HG02870 (cell line): ENCODE data around the gene TCF25.
"Not testable (repeated sequence)": the region's sequence is repeated elsewhere in the genome, so short reads cannot be mapped to it uniquely, and the experiment has no call there.

ENCODE experiments used
- ATAC-seq: cut with Tn5 transposase; IDR thresholded peaks from one replicate; pipeline ENCODE4 v1.9.1; 2021; ENCODE audit warnings: mild to moderate bottlenecking, moderate library complexity; ENCODE audit not compliant: unreplicated experiment

TCF25 gene

DNA sequence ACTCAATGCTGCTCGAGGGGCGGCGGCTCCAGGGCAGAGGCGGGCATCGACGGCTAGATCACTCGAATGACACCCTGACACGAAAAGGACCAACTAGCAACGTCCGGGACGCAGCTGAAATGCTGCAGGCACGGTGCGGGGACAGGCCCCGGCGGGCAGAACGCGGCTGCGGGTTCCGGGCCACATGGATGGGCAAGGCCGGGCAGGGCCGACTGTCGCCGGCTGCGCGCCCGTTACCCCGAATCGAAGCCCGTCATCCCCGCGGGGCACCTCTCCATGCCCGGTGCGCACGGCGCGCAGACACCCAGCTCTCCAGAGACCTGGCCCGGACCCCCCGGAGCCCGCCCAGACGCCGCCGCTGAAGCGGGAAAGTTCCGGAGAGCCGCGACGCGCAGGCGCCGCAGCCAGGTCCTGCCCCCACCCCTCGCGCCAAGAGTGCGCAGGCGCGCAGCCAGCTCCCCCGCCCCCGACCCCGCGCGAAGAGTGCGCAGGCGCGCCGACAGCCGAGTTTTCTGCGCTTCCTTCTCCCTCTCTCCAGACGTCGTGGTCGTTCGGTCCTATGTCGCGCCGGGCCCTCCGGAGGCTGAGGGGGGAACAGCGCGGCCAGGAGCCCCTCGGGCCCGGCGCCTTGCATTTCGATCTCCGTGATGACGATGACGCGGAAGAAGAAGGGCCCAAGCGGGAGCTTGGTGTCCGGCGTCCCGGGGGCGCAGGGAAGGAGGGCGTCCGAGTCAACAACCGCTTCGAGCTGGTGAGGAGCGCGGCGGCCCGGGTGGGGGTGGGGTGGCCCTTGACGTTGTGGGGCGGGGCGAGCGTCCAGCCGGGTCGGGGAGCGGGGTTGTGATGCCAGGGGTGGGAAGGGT, at the start of gene TCF25:
TSS of gene TCF25 (plus strand) at position 484 of the 863 bp plus-strand sequence. CDS start at position 560, 76 bp downstream.
- peak; percentile 50 for ATAC-seq

DNA sequence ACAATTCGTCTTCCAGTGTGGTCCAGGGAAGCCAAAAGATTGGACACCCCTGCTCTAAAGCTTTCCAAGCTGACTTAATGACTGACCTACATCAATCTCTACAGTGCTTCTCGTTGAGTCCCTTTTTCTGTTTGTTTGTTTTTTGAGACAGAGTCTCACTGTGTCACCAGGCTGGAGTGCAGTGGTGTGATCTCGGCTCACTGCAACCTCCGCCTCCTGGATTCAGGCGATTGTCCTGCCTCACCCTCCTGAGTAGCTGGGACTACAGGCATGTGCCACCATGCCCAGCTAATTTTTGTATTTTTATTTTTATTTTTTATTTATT, 49.6 kb upstream of the TCF25 start:
- ATAC-seq = not testable (repeated sequence)

- no peak for ATAC-seq
Measured at GRCh38 chr16:89826531-89827382, 46.6 kb upstream of the TCF25 start.

DNA sequence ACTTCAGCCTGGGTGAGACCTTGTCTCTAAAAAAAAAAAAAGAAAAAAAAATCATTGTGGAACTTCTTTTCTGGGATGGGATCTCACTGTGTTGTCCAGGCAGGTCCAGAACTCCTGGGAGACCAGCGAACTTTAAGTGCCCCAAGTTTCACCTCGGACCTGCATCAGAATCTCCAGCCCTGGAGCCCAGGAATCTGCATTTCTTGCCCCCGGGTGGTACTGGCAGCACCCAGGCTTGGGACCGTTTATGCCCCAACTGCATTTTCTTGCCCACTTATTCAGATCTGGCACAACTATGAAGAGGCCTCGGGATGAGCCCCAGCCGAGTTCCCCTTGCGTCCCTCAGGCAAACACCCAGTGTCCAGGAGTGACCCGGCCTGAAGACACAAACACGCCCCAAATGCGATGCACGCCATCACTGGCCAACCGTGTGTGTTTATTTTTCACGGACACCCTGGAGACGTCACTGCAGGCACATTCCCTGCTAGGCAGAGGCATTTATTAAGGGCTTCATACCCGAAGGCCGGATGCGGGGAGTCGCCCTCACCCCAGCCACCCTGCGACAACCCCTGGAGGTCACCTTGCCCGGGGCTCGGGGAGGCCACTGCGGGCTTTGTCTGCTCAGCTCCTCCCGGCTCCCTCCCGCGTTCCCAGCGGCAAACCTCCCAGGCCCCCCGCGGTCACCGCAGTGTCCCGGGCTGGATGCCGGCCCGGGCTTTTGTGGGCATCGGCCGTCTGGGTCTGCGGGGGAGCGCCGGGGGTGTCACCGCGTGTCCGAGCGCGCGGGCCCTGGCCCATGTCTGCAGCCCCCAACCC, 45.8 kb upstream of the TCF25 start:
- ATAC-seq = no peak

GRCh38 chr16:89828199-89828869, 45.1 kb upstream of the TCF25 start, which contains the start of gene SPIRE2:
Gene SPIRE2 (plus strand): TSS chr16:89828475. CDS start chr16:89828551, 76 bp downstream.
- no peak for ATAC-seq

- ATAC-seq = no peak
Measured at GRCh38 chr16:89828870-89829629, 44.3 kb upstream of the TCF25 start.

- no peak for ATAC-seq
Measured at GRCh38 chr16:89829630-89830437, 43.6 kb upstream of the TCF25 start.

DNA sequence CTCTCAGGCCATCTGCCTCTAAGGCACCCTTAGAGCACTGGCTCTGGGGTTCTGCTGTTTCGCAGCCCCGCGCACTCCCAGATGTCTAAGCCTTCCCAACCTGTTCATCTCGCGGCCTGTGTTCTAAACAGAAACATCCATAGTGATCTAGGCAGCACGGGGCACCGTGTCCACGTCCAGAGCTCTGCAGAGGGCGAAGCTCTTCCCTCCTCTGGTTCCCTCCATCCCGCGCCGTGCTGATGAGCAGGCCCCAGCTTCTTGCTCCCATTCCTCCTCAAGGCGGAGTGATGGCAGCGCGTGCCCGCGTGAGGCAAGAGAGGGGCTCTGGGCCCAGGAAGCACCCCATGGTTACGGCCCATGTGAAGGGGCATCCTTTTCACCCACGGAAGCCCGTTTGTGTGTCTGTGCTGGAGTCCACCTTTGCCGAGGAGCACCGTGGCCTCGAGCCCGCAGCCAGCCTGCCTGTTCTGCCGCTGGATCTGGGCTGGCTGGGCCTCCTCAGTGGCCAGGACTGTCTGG, 41.5 kb upstream of the TCF25 start:
- ATAC-seq = no peak

DNA sequence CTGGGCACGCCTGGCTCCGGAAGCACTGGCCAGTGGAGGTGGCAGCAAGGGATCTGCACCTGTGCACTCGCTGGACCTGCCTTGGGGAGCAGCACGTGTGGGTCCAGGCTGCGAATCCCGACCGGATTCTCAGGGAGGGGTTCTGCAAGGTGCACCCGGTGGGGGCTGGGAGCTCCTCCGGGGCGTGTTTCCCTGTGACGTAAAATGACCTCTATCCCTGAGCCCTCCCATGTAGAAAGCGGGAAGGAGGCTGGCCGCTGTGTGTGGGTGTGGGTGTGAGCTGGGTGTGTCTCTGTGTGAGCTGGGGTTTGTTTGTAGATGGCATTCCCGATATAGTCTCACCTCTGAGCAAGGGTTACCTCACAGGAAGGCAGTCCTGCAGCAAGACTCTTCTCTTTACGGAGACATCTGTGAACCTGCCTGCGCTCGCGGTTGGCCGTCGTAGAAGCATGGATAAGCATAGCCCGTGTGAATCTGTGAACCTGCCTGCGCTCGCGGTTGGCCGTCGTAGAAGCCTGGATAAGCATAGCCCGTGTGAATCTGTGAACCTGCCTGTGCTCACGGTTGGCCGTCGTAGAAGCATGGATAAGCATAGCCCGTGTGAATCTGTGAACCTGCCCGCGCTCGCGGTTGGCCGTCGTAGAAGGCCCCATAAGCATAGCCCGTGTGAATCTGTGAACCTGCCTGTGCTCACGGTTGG, 39.6 kb upstream of the TCF25 start:
- ATAC-seq = not testable (repeated sequence)

DNA sequence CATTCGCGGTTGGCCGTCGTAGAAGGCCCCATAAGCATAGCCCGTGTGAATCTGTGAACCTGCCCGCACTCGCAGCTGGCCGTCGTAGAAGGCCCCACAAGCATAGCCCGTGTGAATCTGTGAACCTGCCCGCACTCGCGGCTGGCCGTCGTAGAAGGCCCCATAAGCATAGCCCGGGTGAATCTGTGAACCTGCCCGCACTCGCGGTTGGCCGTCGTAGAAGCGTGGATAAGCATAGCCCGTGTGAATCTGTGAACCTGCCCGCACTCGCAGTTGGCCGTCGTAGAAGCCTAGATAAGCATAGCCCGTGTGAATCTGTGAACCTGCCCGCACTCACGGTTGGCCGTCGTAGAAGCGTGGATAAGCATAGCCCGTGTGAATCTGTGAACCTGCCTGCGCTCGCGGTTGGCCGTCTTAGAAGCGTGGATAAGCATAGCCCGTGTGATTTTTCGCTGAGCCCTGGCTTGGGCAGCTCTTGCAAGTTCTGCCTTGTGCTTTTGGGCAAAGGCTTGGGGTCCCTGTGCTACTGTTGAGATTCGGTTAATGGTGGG, 38.5 kb upstream of the TCF25 start:
- not testable (repeated sequence) for ATAC-seq

GRCh38 chr16:89836484-89836883, 36.9 kb upstream of the TCF25 start:
- not testable (repeated sequence) for ATAC-seq

GRCh38 chr16:89837014-89837546, 36.3 kb upstream of the TCF25 start:
- ATAC-seq = no peak

- no peak for ATAC-seq
Measured at GRCh38 chr16:89841275-89841674, 32.1 kb upstream of the TCF25 start.

DNA sequence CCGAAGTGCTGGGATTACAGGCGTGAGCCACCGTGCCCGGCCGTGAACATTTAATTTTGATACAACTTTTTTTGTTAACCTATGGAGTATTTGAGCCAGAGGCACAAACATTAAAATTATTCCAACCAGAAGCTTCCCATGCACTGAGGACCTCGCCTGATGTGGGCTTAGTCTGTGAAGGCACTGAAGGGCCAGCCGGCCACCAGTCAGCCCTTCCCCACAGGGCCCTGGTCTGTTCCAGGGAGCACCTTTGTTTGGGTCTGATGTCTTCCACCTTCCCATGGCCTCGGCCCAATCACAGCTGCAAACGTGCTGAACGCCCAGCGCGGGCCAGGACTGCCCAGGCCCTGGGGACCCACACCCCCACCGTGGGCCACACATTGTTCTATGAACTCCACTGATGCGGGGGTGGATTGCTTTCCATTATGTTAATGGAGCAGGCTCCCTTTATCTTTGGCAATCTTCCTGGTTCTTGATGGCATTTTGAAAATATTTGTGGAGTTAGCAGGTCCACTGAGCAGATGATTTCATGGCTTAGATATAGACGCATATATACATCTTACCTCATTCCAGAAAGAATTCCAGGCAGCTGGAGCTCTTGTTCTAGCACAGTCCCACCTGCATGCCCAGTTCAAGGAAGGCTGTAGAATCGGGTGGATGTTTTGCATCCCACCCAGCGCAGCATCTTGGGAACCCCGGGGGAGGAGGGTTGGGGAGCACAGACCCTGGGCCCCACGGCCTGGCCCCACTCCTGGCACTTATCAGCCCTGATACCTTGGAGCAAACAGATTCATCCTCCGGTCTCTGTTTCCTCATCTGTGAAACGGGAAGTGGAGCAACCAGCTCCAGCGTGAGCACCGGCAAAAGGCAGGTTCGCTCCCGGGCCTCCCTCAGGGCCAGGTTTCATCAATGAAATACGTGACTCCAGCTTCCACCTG, 30.7 kb upstream of the TCF25 start:
- ATAC-seq = no peak

DNA sequence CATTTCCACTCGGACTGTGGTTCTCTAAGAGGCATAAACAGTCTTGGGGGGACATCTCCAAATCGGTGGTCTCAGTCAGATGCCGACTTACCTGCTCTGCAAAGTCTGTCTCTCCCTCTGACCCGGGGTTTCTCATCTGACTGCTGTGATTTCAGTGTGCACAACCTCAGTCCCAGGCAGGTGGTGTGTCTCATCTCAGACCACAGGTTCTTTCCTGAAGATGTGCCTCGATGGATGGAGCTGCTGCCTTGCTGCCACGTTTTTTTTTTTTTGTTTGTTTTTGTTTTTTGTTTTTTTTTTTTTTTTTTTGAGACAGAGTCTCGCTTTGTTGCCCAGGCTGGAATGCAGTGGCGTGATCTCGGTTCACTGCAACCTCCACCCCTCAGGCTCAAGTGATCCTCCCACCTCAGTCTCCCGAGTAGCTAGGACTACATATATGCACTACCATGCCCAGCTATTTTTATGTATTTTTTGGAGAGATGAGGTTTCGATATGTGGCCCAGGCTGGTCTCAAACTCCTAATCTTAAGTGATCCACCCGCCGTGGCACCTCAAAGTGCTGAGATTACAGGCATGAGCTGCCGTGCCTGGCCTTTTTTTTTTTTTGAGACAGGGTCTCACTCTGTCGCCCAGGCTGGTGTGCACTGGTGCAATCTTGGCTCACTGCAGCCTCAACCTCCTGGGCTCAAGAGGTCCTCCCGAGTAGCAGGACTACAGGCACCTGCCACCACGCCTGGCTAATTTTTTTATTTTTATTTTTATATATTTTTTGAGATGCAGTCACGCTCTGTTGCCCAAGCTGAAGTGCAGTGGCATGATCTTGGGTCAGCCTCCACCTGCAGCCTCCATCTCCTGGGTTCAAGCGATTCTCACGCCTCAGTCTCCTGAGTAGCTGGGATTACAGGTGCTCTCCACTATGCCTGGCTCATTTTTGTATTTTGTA, 29.7 kb upstream of the TCF25 start:
- ATAC-seq = no peak
